GM21515 (cell line): ENCODE data around the gene SLC15A5.

Experiments
- ATAC-seq: cut with Tn5 transposase; IDR thresholded peaks from one replicate; pipeline ENCODE4 v1.9.1; 2021; ENCODE audit not compliant: unreplicated experiment

SLC15A5 gene

DNA sequence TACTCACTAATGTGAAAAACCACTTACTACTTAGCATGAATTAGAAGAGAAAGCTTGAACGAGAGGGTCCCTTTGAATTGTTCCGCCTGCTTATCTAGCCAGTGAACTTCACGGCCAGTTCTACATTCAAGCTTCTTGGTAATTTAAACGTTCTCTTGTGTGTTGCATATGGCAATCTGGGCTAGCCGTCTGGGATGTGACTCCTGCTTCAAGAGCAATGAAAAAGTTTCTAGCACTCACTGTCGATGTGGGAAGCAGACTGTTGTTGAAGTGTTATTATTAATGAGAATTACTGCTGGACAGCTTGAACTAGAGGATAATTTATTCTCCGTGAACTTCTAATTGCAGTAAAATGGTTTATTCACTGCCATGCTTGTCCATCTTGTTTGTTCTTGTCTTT lies 93.9 kb downstream of the SLC15A5 start:
- ATAC-seq, result no peak

DNA sequence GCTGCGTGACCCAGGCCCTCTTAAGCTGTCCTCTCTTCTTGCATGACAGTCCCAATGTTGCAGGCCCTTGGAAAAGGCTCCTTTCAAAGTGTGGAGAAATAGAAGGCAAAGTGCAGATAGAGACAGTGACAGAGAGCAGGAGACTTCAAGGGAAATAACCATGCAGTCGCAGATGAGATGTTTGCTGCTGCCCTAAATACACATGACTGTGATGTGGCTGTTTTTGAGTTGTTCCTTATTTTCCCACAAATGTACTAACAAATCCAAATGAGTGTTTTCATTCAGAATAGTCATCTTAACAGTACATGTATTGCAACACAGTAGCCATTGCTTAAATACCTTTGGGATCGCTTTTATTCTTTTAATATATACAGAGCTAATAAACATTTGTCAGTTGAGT lies 101.6 kb downstream of the SLC15A5 start:
- ATAC-seq, result no peak

DNA sequence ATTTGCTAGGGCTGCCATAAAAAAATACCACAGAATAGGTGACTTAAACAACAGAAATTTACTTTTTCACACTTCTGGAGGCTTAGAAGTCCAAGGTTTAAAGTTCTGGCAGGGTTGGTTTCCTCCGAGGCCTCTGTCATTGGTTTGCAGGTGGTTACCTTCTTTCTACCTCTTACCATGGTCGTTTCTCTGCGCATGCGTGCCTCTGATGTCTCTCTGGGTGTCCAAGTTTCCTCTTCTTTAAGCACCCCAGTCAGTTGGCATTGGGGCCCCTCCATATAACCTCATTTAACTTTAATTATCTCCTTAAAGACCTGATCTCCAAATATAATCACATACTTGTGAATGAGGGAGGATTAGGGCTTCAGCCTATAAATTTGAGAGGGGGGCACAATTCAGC lies 103.2 kb downstream of the SLC15A5 start:
- ATAC-seq, result no peak

DNA sequence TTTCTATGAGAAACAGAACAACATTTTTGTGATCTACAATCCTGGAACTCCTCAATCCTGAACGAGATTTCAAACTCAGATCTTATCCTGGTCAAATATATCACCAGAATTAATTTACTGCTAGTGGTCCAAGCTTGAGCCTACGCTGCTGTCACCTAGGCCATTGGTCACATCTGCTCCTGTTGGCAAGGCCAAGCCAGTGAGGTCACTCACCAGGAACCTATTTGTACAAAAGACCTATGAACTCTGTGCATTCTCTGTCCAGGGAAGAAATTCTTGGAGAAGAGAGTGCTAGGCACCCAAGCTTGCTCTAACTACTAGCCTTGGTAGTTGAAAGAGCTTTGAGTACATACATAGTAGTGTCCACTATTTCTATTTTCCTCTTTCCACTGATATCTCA lies 106.1 kb downstream of the SLC15A5 start:
- no peak for ATAC-seq

DNA sequence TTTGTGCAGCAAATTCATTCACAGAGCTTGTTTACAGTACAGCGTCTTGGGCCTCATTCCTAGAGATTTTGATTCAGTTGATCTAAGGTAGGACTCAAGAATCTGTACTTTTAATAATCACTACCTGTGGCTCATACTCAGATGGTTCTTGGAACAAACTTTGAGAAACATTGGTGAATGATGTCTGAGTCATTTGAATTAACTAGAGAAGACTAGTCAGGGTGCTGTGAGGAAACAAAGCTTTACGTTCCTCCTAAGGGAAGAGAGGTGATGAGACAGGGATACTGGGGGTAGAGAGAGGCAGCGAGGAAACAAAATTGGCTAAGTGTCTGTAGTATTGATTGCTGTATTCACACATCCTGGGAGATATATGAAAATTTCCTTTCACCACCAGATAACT lies 109.4 kb downstream of the SLC15A5 start:
- no peak for ATAC-seq

DNA sequence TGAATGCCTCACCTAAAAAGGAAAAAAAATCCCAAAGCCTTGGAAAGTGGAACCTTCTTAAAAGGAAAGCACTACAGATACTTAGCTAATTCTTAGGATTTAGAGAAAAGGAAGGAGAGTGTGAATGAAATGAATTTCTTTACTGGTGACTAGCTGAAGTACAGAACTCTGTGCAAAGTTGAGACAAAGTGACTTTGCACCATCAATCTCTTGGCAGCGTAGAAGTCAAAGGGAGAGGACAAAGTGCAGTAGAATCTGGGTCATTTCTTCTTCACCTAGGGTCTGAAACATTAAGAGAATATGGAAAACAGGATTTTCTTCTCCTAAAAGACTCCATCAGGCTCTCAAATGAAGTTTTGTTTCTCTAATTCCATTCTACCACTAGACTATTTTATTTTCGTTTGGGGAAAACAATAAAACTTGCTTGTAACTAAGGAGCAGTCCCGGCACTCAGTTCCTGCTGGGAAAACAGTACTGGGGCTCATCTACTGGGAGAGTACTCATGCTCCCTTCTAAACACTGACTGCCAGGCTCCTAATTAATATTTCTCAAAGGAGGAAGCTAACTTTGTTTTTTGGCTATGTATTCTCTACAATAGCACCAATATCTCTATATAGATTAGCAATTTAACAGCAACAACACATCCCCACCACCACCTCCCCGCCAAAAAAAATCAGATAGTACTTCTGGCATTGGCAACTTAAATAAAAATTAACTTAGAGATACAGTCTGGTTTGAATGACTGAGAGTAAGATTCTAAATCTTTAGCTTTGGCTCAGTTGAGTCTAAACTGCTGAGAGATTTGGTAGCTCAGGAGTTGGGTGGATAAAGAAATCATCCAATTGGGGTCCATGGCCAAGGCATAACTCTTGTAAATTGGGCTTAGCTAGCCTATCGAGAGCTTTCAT lies 110.7 kb downstream of the SLC15A5 start:
- ATAC-seq, result no peak

DNA sequence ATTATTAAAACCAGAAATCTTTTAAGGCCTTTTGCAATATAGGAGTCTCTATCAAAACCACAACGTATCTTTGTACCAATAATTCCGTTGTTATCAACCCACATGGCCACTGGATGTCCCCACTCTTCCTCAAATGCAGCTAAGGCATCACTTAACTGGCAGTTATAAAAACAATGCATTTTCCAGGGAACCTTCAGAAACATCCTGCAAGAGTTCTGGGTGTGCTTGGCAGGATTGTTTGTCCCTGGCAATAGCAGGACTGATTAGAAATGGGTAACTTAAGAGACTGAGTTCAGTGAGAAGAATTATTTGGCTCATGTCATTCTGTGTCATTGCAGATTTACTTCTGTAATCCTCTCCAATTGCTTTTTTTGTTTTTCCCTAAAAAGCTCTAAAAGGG lies 112.0 kb downstream of the SLC15A5 start:
- ATAC-seq, result no peak

DNA sequence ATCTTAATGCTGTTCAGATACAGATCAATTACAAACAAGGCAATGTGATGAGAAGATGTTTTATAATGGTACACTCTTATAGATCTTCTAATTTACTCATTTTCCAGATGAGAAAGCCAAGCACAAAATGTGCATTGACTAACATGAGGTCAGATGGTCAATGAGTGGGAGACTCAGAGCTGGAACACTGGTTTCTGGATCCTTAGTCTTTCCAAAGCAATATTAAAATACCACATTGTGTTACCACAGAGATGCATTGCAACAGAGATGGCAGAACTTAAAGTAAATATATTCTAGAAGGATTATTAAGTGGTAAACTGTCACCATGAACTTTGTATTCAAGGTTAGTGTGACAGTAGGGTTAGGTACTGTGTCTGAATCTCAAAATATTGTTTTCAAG lies 113.6 kb downstream of the SLC15A5 start:
- ATAC-seq, result no peak

DNA sequence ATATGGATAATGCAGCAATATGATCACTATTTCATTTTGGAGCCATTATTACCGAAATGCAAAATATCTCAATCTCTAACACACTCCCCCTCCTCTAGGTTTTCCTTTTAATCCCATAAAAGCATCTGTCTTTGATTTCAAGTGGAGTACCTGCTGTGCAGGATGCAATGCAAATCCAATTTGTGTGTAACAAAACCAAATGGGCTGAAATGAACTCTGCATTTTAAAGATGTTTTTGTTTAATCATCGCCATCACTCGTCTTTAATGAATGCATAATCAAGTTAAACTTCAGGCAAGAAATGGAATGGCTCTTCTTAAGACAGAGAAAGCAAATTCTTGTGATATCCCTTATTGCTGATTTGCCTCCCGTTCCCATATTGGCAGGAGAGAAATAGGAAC lies 114.3 kb downstream of the SLC15A5 start:
- ATAC-seq, result no peak

DNA sequence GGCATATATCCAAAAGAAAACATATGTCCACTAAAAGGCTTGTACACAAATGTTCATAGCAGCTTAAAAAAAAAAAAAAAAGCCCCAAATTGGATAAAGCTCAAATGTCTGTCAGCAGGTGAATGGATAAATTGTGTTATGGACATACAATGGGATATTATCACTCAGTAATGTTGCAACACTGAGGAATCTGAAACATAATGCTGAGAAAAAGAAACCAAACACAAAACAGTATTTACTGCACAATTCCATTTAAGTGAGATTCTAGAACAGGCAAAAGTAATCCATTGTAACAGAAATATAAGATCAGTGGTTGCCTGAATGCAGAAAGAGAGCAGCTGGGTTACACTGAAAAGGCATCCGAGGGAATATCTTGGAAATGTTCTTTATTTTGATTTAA lies 117.9 kb downstream of the SLC15A5 start:
- no peak for ATAC-seq

DNA sequence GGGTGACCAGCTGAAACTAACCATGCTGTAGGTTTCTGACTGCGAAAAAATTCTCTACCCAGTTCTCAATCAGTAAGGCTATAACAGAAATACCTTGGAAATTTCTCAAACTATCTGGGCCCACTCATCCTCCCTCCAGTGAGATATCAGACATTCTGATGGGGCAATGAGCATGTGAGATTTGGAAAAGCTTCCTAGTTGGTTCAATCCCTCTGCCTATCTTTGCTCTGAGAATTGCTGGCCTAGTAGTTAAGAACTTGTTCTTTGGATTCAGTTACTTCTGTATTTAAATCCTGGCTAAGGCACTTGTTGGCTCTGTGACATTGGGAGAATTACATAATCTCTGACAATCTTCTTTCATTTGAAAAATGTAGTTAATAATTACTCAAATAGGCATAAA lies 119.4 kb downstream of the SLC15A5 start:
- no peak for ATAC-seq

DNA sequence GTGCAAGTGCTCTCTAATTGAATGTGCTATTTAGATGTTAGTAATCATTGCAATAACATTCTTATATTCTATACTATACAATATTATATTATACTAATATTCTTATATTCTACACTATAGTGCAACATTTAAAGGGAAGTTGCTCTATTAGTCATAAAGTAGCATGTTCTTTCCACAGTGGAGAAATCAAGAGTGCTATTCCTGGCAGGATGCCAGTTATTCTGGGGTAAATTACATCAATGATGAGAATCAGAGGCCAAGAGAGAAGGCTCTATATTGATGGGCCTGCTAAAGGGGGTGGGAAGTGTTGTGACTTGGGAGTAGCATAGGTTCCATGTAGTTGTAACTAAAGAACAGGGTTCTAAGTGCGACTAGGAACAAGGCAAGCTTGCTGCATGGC lies 121.5 kb downstream of the SLC15A5 start:
- no peak for ATAC-seq

DNA sequence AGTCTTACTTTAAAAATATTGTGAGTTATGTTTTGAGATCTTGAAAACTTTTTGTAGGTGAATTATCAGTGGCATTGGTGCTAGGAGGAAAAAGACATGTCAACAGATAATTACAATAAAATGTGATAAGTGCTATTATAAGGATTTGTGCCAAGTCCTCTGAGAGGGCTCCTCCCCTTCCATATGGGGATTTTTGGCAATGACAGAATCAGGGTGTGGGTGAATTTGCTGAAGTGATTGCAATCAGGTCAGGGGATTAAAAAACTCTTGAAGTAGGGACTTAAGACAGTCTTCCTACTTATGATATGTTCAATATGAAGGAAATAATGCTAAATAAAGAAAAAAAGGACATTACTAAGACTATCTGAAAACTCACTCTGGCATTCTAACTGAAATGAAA lies 122.5 kb downstream of the SLC15A5 start:
- no peak for ATAC-seq

DNA sequence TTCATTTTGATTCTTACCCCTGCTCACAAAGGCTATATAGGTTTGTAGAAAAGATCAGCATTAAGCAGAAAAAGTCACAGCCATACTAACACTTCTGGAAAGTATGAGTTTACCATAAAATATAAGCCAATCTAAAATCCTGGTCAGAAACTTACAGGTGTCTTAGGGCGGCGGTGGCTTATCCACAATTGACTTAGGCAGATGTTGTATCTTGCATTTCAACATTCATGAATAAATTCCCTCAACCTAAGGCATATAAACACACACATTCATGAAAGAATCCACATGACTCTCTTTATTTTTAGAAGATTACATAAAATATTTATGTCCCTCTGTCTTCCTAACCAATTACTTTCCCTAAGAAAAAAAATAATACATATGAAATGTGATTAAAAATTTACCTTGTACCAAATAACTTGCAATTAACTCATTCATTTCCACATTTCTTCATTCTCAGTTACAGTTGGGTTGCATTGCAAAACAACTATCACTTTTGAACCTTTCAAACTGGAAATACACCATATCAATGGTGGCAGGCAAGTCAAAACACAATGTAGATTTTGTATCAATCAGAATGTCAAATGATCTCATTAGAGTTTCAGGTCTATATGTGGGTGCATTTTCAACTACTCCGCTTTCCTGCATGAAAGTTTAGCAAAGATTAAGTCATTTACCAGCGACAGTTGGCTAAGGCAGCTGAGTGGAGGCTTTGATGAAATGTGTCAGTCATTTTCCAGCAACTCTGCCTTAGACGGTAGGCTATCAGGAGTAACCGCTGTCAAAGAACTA lies 124.4 kb downstream of the SLC15A5 start:
- no peak for ATAC-seq

DNA sequence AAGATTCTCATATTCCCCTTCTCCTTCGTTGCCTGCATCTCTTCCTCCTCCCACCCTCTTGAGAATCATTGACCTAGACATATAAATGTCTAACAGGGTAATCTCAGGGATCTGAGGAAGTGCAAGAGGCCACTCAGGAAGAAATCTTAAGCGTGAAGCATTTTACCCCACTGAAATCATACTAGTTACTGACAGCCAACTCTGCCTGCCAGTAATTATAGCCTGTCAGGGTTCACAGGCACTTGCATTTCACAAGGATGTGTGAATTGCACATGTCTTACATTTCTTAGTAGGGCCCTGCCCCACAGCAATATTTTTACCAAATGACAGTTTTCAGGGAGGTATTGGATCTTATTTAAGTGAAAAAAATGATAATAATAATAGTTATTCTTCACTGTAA lies 127.2 kb downstream of the SLC15A5 start:
- no peak for ATAC-seq

DNA sequence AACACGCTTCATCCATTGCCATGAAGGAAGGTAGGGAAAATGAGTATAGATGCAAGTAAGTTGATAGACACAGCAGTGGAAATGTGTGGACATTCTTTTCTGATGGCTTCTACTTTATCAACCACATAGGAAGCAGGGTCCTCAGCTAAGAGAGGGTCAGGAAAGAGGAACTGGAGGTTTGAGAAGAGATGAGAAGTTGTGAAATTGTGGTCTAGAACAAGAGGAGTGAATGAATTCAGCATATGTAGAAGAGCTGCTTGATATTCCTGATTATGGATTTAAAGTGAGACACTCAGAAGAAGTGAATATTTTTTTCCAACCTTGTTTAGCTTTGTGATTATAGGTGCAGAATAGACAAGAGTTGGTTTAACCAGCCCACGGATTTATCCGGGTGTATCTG lies 128.5 kb downstream of the SLC15A5 start:
- ATAC-seq, result no peak
